ENCODE data around the gene DACH1.

- TF ChIP-seq CTCF (IDR thresholded peaks at IDR 0.05 in 4 of 5, conservative IDR thresholded peaks at IDR 0.05 in 1 of 5), result no peak
- TF ChIP-seq POLR2A (IDR thresholded peaks at IDR 0.05), result no peak
Observed at GRCh38 chr13:71828564-71828963, 38.4 kb downstream of the DACH1 start.
